NCI-H1092 (cell line): Measurements from ENCODE around the gene TBL2.
A peak's percentile ranks its signal among the peaks of the same experiment; 100 is the strongest.
"Not testable (repeated sequence)": the region's sequence is repeated elsewhere in the genome, so short reads cannot be mapped to it uniquely, and the experiment has no call there.

Experiments
- DNase-seq: peaks from one replicate; lab custom pipeline; 2025; lab: John Stamatoyannopoulos, UW

Gene TBL2

GRCh38 chr7:73606801-73607691 lies 28.7 kb upstream of the TBL2 start:
- DNase-seq, result peak; percentile 63

DNA sequence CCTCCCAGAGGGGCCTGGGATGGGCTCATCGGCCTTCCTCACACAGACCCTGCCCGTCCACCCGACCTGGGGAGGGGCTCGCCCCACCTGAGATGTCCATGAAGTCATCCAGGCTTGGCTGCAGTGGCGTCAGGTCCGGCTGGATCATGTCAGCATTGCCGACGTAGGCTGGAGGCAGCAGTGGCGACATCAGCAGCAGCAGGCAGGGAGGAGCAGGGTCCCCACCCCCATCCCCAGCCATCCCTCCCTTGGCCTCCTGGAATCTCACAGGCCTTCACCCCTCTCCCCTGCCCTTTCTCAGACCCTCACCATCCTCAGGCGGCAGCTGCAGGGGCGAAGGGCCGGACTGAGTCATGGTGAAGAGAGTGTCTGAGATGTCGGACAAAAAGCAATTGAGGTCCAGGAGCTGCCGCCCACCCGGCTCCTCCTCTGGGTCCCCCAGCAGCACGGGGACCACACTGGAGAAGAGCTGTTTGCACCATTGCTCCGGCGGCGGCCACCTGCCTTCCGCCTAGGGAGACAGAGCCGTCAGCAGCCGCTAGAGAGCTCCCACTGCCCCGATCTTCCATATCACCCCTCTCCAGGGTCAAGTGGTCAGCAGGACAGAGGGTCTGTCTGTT lies 27.3 kb upstream of the TBL2 start:
- no peak for DNase-seq

GRCh38 chr7:73602721-73603651 lies 24.6 kb upstream of the TBL2 start:
- DNase-seq, result no peak

DNA sequence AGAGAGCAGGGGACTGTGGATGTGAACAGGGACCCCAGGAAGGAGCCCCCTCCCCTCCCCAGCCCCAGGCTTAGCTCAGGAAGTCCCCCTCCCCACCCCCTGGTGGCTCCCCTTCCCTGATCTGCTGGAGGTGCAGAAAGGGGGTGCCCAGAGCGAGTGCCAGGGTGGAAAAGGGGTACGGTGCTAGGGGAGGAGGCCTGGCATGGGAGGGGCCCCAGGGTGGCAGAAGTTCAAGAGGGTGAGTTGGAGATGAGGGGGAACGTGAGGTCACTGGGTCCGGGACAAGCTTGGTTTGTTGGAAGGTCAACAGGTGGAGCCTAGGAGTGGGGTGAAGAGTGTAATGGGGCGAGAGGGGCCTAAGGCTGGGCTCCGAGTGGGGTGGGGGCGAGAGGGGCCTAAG lies 21.5 kb upstream of the TBL2 start:
- no peak for DNase-seq

DNA sequence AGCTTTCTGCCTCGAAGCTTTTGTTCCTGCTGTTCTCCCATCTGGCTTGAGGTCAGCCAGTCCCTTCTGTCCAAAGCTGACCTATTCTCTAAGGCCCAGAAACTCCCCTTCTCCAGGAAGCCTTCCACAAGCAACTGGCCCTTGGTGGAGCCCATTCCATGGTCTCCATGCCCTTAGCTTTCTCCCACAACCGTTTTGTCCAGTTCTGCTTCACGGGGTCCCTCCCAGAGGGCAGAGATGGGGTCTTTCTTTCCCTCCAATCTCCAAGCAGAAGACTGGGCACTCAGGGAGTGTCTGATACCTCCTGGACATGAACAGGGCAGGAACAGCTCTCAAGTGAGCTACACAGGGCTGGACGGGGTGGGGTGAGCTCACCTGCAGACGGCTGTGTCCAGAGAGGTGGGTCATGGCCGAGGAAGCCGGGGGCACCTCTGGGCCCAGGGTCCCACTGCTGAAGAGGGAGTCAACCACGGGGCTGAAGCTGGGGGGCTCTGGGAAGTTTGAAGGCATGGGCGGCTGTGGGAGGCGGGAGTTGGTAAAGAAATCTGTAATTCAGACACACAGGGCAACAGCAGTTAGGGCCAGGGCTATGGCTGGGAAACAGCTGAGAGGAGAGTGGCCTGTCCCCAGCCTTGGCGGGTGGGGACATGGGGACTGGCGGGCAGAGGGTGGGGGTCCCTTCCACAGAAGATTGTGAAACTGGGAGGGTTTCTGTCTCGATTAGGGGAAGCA lies 20.9 kb upstream of the TBL2 start:
- DNase-seq, result no peak

- DNase-seq, result no peak
Measured at GRCh38 chr7:73597978-73598782, 19.8 kb upstream of the TBL2 start.

GRCh38 chr7:73596191-73597065 lies 18.0 kb upstream of the TBL2 start:
- no peak for DNase-seq

GRCh38 chr7:73595358-73595757 lies 17.0 kb upstream of the TBL2 start:
- no peak for DNase-seq

DNA sequence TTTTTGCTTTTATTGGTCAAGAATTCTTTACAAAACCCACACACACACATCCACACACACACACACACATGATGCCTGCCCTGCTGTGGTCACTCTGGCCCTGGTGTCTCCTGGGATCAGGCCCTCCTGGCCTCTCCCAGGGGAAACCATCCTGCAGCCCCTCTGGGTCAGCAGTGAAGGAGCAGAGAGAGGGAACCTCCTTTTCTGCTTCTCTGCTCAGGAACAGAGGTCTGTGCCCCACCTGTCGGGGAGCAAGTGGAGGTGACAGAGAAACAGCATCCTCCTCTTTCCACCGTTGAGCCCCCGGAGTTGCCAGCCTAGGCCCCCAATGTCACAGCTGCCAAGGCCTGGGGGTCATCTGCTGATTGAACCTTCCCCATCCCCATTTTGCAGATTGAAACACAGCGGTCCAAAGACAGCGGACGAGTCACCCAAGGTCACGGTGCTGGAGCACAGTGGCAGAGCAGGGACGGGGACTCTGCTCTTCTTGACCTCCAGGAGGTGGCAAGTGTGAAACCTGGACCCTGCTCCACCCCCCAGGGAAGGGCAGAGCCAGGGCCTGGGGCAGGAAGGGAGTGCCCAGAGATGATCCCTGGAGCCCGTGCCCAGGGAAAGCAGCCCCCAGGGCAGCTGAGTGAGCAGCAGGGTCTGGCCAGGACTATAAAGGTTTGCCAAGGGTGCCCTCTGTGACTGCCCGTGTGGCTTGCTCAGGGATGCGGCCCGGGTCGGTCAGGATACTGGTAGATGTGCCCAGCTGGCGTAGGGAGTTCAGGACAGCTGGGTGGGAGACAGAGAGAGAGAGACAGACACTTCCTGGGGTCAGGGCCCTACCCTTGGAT lies 15.0 kb upstream of the TBL2 start:
- no peak for DNase-seq

DNA sequence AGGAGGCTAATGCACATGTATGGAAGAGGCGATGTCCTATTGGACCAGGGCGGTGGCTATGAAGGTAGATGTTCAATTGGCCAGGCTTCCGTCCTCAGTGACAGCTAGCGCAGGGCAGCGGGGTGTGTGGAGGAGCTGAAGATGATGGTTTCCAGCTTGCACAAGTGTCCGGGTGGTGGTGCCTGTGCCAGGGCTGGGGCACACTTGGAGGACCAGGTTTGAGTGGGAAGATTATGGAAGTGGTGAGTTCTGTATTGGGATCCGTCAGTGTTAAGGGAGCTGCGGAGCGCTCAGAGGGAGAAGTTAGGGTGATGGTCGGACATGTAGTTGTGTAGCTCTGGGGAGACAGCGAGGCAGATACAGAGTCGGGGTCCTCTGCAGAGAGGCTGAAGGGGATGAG lies 8.5 kb upstream of the TBL2 start:
- DNase-seq, result no peak

GRCh38 chr7:73585196-73585595 lies 6.8 kb upstream of the TBL2 start:
- DNase-seq, result no peak

DNA sequence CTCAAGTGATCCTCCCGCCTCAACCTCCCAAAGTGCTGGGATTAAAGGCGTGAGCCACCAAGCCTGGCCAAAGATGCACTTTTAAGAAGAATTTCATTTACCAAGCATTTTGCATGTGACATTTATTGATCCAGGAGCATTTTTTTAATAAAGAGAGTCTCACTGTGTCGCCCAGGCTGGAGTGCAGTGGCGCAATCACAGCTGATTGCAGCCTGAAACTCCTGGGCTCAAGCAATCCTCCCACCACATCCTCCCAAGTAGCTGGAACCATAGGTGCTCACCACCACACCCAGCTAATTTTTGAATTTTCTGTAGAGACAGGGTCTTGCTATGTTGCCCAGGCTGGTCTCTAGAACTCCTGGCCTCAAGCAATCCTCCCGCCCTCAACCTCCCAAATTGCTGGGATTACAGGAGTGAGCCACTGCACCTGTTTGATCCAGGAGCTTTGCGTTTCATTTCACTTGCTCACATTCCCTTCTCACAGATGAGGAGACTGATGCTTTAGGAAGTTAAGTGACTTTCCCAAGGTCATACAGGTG lies 4.4 kb upstream of the TBL2 start:
- DNase-seq, result no peak

GRCh38 chr7:73581006-73581405 lies 2.6 kb upstream of the TBL2 start:
- DNase-seq, result not testable (repeated sequence)

- no peak for DNase-seq
Measured at GRCh38 chr7:73577627-73578341, 595 bp downstream of the TBL2 start.

DNA sequence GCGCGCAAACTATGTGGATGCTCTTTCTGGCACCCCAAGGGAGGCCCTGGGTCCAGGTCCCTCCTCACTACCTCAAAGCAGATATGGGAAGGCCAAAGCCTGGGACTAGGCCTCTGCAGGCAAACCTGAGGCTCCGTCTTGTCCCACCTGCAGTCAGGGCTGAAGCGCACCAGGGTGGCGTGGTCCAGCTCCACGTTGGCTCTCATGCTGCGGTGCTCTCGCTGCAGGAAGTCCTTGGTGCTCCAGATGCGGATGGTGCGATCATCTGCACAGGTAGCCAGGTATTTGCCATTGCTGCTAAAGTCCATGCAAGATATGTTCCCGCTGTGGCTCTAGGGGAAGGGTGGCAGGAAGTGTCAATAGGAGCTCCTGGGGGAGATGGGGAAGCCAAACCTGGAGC lies 4.6 kb downstream of the TBL2 start:
- no peak for DNase-seq

DNA sequence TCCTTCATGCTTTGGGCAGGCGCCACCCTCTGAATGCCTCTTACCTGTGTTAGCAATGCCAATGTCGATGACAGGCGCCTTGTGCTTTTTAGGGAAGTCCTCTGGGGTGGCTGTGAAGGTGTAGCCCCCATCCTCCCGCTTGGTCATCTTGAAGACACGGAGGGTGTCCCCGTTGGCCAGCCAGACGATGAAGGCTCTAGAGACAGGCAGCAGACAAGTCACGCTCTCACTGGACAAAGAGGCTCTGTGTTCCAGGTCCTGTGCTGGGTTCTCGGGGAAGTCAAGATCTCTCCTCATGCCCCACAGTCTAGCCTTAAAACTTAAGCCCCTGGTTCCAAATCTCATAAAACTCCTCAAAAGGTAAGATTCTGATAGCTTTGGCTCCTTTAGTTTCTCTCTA lies 5.1 kb downstream of the TBL2 start:
- DNase-seq, result no peak

DNA sequence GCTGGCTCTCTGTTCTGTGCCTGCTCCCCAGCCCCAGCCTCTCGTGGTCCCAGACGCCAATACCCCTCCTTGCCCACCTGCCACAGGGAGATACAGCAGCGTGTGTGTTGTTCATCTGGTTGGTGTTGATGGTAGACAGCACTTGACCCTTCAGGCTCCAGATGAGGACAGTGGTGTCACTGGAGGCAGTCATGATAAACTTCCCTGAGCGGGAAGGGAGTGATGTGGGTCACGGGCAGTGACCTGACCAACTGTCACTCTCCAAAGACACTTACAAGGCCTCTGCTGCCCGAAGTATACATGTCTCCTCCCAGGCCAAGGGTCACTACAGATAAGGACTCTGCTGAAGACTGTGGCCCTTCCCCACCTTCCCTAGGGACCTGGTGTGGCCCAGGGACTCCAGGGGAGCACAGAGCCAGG lies 5.6 kb downstream of the TBL2 start:
- DNase-seq, result no peak

GRCh38 chr7:73570977-73571376 lies 7.4 kb downstream of the TBL2 start:
- DNase-seq, result no peak
